Measurements from ENCODE around the gene LARP4B.

LARP4B gene

GRCh38 chr10:955127-955819, 23.8 kb upstream of the LARP4B start:
- H3K9me3 ChIP-seq (ENCODE audit: control insufficient read depth, low read length), result no peaks in the 10 kb centered on the region
- H3K36me3 ChIP-seq (ENCODE audit: control insufficient read depth, insufficient read depth, low read length, severe bottlenecking), result no peaks in the 10 kb centered on the region
- no peak overlapping the region for H3K9ac ChIP-seq (ENCODE audit: low read length)
- DNase-seq (ENCODE audit: low read depth), result no peak
- H3K27me3 ChIP-seq (replicated peaks; ENCODE audit: control insufficient read depth, insufficient read depth, low read length), result peaks cover 40% of the 10 kb centered on the region
- H3K4me3 ChIP-seq (ENCODE audit: low read length), result no peak overlapping the region
- H3K4me1 ChIP-seq (ENCODE audit: control insufficient read depth, insufficient read depth, low read length), result peaks cover 2% of the 10 kb centered on the region

- Histone ChIP-seq H3K9ac (ENCODE audit: low read length) (no peak overlapping the region), H3K27me3 (replicated peaks; ENCODE audit: control insufficient read depth, insufficient read depth, low read length) (peaks cover 34% of the 10 kb centered on the region), H3K36me3 (ENCODE audit: control insufficient read depth, insufficient read depth, low read length, severe bottlenecking) (no peaks in the 10 kb centered on the region), H3K4me3 (ENCODE audit: low read length) (no peak overlapping the region), H3K9me3 (ENCODE audit: control insufficient read depth, low read length) (no peaks in the 10 kb centered on the region), H3K4me1 (ENCODE audit: control insufficient read depth, insufficient read depth, low read length) (peaks cover 2% of the 10 kb centered on the region)
- no peak for DNase-seq (ENCODE audit: low read depth)
Measured at GRCh38 chr10:954396-954795, 22.9 kb upstream of the LARP4B start.

GRCh38 chr10:953836-954235, 22.3 kb upstream of the LARP4B start:
- H3K9ac ChIP-seq (ENCODE audit: low read length), result no peak overlapping the region
- H3K27me3 ChIP-seq (replicated peaks; ENCODE audit: control insufficient read depth, insufficient read depth, low read length), result peaks cover 33% of the 10 kb centered on the region
- H3K9me3 ChIP-seq (ENCODE audit: control insufficient read depth, low read length), result no peaks in the 10 kb centered on the region
- no peaks in the 10 kb centered on the region for H3K36me3 ChIP-seq (ENCODE audit: control insufficient read depth, insufficient read depth, low read length, severe bottlenecking)
- DNase-seq (ENCODE audit: low read depth), result no peak
- H3K4me3 ChIP-seq (ENCODE audit: low read length), result no peak overlapping the region
- peaks cover under 1% of the 10 kb centered on the region for H3K4me1 ChIP-seq (ENCODE audit: control insufficient read depth, insufficient read depth, low read length)

GRCh38 chr10:949446-949845, 17.9 kb upstream of the LARP4B start:
- Histone ChIP-seq H3K27me3 (replicated peaks; ENCODE audit: control insufficient read depth, insufficient read depth, low read length) (peaks cover 13% of the 10 kb centered on the region), H3K4me1 (ENCODE audit: control insufficient read depth, insufficient read depth, low read length) (peaks cover 6% of the 10 kb centered on the region), H3K4me3 (ENCODE audit: low read length) (no peak overlapping the region), H3K9ac (ENCODE audit: low read length) (no peak overlapping the region), H3K9me3 (ENCODE audit: control insufficient read depth, low read length) (no peaks in the 10 kb centered on the region), H3K36me3 (ENCODE audit: control insufficient read depth, insufficient read depth, low read length, severe bottlenecking) (no peaks in the 10 kb centered on the region)
- no peak for DNase-seq (ENCODE audit: low read depth)

GRCh38 chr10:948347-948746, 16.8 kb upstream of the LARP4B start:
- H3K27me3 ChIP-seq (replicated peaks; ENCODE audit: control insufficient read depth, insufficient read depth, low read length), result peaks cover 4% of the 10 kb centered on the region
- no peak overlapping the region for H3K9ac ChIP-seq (ENCODE audit: low read length)
- H3K9me3 ChIP-seq (ENCODE audit: control insufficient read depth, low read length), result no peaks in the 10 kb centered on the region
- no peak overlapping the region for H3K4me3 ChIP-seq (ENCODE audit: low read length)
- no peaks in the 10 kb centered on the region for H3K36me3 ChIP-seq (ENCODE audit: control insufficient read depth, insufficient read depth, low read length, severe bottlenecking)
- peaks cover 7% of the 10 kb centered on the region for H3K4me1 ChIP-seq (ENCODE audit: control insufficient read depth, insufficient read depth, low read length)
- no peak for DNase-seq (ENCODE audit: low read depth)

- no peaks in the 10 kb centered on the region for H3K36me3 ChIP-seq (ENCODE audit: control insufficient read depth, insufficient read depth, low read length, severe bottlenecking)
- peaks cover 7% of the 10 kb centered on the region for H3K4me1 ChIP-seq (ENCODE audit: control insufficient read depth, insufficient read depth, low read length)
- H3K9ac ChIP-seq (ENCODE audit: low read length), result no peak overlapping the region
- no peaks in the 10 kb centered on the region for H3K9me3 ChIP-seq (ENCODE audit: control insufficient read depth, low read length)
- no peak for DNase-seq (ENCODE audit: low read depth)
- H3K4me3 ChIP-seq (ENCODE audit: low read length), result no peak overlapping the region
- H3K27me3 ChIP-seq (replicated peaks; ENCODE audit: control insufficient read depth, insufficient read depth, low read length), result peaks cover 4% of the 10 kb centered on the region
Measured at GRCh38 chr10:947881-948280, 16.4 kb upstream of the LARP4B start.

GRCh38 chr10:947051-947450, 15.5 kb upstream of the LARP4B start:
- Histone ChIP-seq H3K27me3 (replicated peaks; ENCODE audit: control insufficient read depth, insufficient read depth, low read length) (peaks cover 4% of the 10 kb centered on the region), H3K9ac (ENCODE audit: low read length) (no peak overlapping the region), H3K9me3 (ENCODE audit: control insufficient read depth, low read length) (no peaks in the 10 kb centered on the region), H3K4me1 (ENCODE audit: control insufficient read depth, insufficient read depth, low read length) (peaks cover 7% of the 10 kb centered on the region), H3K36me3 (ENCODE audit: control insufficient read depth, insufficient read depth, low read length, severe bottlenecking) (no peaks in the 10 kb centered on the region), H3K4me3 (ENCODE audit: low read length) (no peak overlapping the region)
- DNase-seq (ENCODE audit: low read depth), result no peak

GRCh38 chr10:945778-946177, 14.3 kb upstream of the LARP4B start:
- H3K9ac ChIP-seq (ENCODE audit: low read length), result no peak overlapping the region
- H3K4me1 ChIP-seq (ENCODE audit: control insufficient read depth, insufficient read depth, low read length), result peaks cover 7% of the 10 kb centered on the region
- no peaks in the 10 kb centered on the region for H3K36me3 ChIP-seq (ENCODE audit: control insufficient read depth, insufficient read depth, low read length, severe bottlenecking)
- peaks cover 1% of the 10 kb centered on the region for H3K27me3 ChIP-seq (replicated peaks; ENCODE audit: control insufficient read depth, insufficient read depth, low read length)
- DNase-seq (ENCODE audit: low read depth), result no peak
- H3K4me3 ChIP-seq (ENCODE audit: low read length), result no peak overlapping the region
- H3K9me3 ChIP-seq (ENCODE audit: control insufficient read depth, low read length), result no peaks in the 10 kb centered on the region

- Histone ChIP-seq H3K36me3 (ENCODE audit: control insufficient read depth, insufficient read depth, low read length, severe bottlenecking) (no peaks in the 10 kb centered on the region), H3K9ac (ENCODE audit: low read length) (peak overlapping the region; percentile 69), H3K4me3 (ENCODE audit: low read length) (peak overlapping the region; percentile 55), H3K27me3 (replicated peaks; ENCODE audit: control insufficient read depth, insufficient read depth, low read length) (no peaks in the 10 kb centered on the region), H3K4me1 (ENCODE audit: control insufficient read depth, insufficient read depth, low read length) (peaks cover 7% of the 10 kb centered on the region), H3K9me3 (ENCODE audit: control insufficient read depth, low read length) (no peaks in the 10 kb centered on the region)
- peak; percentile 86 for DNase-seq (ENCODE audit: low read depth)
Measured at GRCh38 chr10:944034-944831, 12.7 kb upstream of the LARP4B start.

GRCh38 chr10:943334-944033, 12.0 kb upstream of the LARP4B start:
- H3K9me3 ChIP-seq (ENCODE audit: control insufficient read depth, low read length), result no peaks in the 10 kb centered on the region
- no peak overlapping the region for H3K4me3 ChIP-seq (ENCODE audit: low read length)
- H3K9ac ChIP-seq (ENCODE audit: low read length), result no peak overlapping the region
- peaks cover 7% of the 10 kb centered on the region for H3K4me1 ChIP-seq (ENCODE audit: control insufficient read depth, insufficient read depth, low read length)
- DNase-seq (ENCODE audit: low read depth), result no peak
- H3K27me3 ChIP-seq (replicated peaks; ENCODE audit: control insufficient read depth, insufficient read depth, low read length), result no peaks in the 10 kb centered on the region
- no peaks in the 10 kb centered on the region for H3K36me3 ChIP-seq (ENCODE audit: control insufficient read depth, insufficient read depth, low read length, severe bottlenecking)

GRCh38 chr10:938941-939678, 7.6 kb upstream of the LARP4B start:
- H3K36me3 ChIP-seq (ENCODE audit: control insufficient read depth, insufficient read depth, low read length, severe bottlenecking), result no peaks in the 10 kb centered on the region
- no peaks in the 10 kb centered on the region for H3K4me1 ChIP-seq (ENCODE audit: control insufficient read depth, insufficient read depth, low read length)
- H3K27me3 ChIP-seq (replicated peaks; ENCODE audit: control insufficient read depth, insufficient read depth, low read length), result no peaks in the 10 kb centered on the region
- no peaks in the 10 kb centered on the region for H3K9me3 ChIP-seq (ENCODE audit: control insufficient read depth, low read length)
- DNase-seq (ENCODE audit: low read depth), result no peak
- no peak overlapping the region for H3K4me3 ChIP-seq (ENCODE audit: low read length)
- H3K9ac ChIP-seq (ENCODE audit: low read length), result no peak overlapping the region

Data from adipocyte (in vitro differentiated cells).